Endometrial microvascular endothelial cells (primary cell): Measurements from ENCODE around the gene TRAPPC2L. TPM values are rescaled to one million over a fixed set of nuclear protein-coding genes. Genes with fewer than 3 reads are reported as not detected.

ENCODE experiments used
- total RNA-seq: library from RNA; depleted of rRNA; stranded (reverse); fragments of >200 nt; gene quantifications from one replicate; pipeline ENCODE4 v1.2.3, GENCODE V29; 2015; ENCODE audit errors: inconsistent ontology term

Gene TRAPPC2L
- total RNA-seq, 1 donor from 2014 or later, result 54.1 TPM

Other genes with a start within 250 kb of the TRAPPC2L start
- gene IL17C, start 218.6 kb upstream of the TRAPPC2L start, total RNA-seq, result not detected
- gene CYBA, start 206.1 kb upstream of the TRAPPC2L start, total RNA-seq, result 159 TPM
- 28.0 TPM for gene MVD, start 194.0 kb upstream of the TRAPPC2L start, total RNA-seq
- gene SNAI3, start 170.6 kb upstream of the TRAPPC2L start, total RNA-seq, result not detected
- 32.6 TPM for gene RNF166, start 150.7 kb upstream of the TRAPPC2L start, total RNA-seq
- gene CTU2, start 150.6 kb upstream of the TRAPPC2L start, total RNA-seq, result 21.9 TPM
- 383 TPM for gene PIEZO1, start 71.9 kb upstream of the TRAPPC2L start, total RNA-seq
- gene CDT1, start 53.3 kb upstream of the TRAPPC2L start, total RNA-seq, result 21.5 TPM
- gene APRT, start 45.2 kb upstream of the TRAPPC2L start, total RNA-seq, result 253 TPM
- 34.7 TPM for gene GALNS, start 180 bp upstream of the TRAPPC2L start, total RNA-seq
- not detected for gene PABPN1L, start 9.5 kb downstream of the TRAPPC2L start, total RNA-seq
- gene CBFA2T3, start 120.1 kb downstream of the TRAPPC2L start, total RNA-seq, result not detected
- gene ACSF3, start 236.7 kb downstream of the TRAPPC2L start, total RNA-seq, result 29.0 TPM